Measurements from ENCODE around the gene ARID1B.

Gene ARID1B

DNA sequence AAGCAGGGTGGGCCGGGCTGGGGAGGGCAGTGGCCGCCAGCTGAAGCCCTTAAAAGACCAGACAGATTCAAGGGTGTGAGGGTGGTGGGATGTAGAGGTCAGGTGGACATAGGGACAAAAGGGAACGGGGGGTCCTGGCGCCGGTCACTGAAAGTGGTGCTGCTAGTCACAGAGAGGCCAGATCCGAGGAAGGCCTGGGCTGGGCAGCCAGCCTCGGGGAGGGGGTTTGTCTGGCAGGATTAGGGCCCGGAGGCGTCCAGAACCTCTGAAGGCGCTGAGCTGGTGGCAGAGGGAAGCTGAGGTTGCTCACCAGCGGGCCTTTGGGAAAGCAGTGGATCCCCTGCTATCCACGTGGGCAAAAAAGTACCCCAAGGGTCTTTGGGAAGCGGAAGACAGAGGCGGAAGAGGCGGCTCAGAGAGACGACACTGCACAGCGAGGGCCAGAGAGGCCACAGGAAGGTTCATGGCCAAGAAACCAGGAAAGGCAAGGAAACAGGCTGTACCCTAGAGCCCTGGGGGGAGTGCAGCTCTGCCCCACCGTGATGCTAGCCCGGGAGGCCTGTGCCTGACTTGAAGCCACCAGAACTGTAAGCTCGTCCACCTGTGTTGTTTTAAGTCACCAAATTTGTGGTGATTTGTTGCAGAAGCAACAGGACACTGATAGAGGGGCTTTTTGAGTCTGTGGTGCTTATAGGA is 440.2 kb downstream of the ARID1B start:
- no peaks in the 10 kb centered on the region for H3K79me2 ChIP-seq (ENCODE audit: insufficient read depth, low read length)
- no peak overlapping the region for H3K4me3 ChIP-seq (ENCODE audit: low read depth, low read length, poor library complexity, severe bottlenecking)
- H3K36me3 ChIP-seq (ENCODE audit: insufficient read depth, low read length): no peaks in the 10 kb centered on the region
- H3F3A ChIP-seq (ENCODE audit: insufficient read depth, low read length): no peaks in the 10 kb centered on the region
- no peak overlapping the region for H2AFZ ChIP-seq (ENCODE audit: low read length)
- no peaks in the 10 kb centered on the region for H3K9me3 ChIP-seq (ENCODE audit: low read length)
- no peak overlapping the region for H3K27ac ChIP-seq (ENCODE audit: low read depth, low read length, poor library complexity, severe bottlenecking)
- no peak overlapping the region for H3K4me2 ChIP-seq (ENCODE audit: low read length)
- H4K20me1 ChIP-seq (ENCODE audit: insufficient read depth, low read length): no peaks in the 10 kb centered on the region
- no peak overlapping the region for H3K9ac ChIP-seq (ENCODE audit: low read length)
- no peak for TF ChIP-seq EZH2 (IDR thresholded peaks at IDR 0.05; ENCODE audit: borderline replicate concordance, low read length)
- TF ChIP-seq, protein P1, sequence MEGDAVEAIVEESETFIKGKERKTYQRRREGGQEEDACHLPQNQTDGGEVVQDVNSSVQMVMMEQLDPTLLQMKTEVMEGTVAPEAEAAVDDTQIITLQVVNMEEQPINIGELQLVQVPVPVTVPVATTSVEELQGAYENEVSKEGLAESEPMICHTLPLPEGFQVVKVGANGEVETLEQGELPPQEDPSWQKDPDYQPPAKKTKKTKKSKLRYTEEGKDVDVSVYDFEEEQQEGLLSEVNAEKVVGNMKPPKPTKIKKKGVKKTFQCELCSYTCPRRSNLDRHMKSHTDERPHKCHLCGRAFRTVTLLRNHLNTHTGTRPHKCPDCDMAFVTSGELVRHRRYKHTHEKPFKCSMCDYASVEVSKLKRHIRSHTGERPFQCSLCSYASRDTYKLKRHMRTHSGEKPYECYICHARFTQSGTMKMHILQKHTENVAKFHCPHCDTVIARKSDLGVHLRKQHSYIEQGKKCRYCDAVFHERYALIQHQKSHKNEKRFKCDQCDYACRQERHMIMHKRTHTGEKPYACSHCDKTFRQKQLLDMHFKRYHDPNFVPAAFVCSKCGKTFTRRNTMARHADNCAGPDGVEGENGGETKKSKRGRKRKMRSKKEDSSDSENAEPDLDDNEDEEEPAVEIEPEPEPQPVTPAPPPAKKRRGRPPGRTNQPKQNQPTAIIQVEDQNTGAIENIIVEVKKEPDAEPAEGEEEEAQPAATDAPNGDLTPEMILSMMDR (IDR thresholded peaks at IDR 0.05; ENCODE audit: low read length): no peak
- H3K9me2 ChIP-seq (ENCODE audit: low read depth, low read length): no peaks in the 10 kb centered on the region
- no peaks in the 10 kb centered on the region for H3K27me3 ChIP-seq (ENCODE audit: insufficient read depth, low read length)
- peaks cover 13% of the 10 kb centered on the region for H3K4me1 ChIP-seq (ENCODE audit: insufficient read depth, low read length, severe bottlenecking)

DNA sequence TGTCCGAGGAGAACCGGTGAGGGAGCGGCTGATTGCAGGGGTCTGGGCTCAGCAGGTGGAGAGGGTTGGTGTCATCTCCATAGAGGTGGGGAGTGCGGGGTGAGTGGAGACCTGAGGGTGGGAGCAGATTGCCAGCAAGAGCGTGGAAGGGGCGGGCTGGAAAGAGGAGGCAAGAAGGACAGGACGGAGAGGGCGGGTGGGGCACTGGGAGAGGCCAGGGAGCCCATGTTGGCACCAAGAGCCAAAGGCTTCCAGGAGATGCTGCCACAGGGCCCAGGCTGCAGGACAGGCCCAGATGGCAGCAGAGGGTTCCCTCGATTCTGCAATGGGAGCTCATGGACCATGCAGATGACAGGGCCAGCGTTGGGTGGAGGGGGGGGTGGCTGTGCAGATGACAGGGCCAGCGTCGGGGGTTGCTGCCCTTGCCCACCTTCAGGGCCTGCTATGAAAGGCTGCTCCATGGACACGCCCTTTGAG is 440.8 kb downstream of the ARID1B start:
- H2AFZ ChIP-seq (ENCODE audit: low read length): no peak overlapping the region
- H3K36me3 ChIP-seq (ENCODE audit: insufficient read depth, low read length): no peaks in the 10 kb centered on the region
- no peaks in the 10 kb centered on the region for H3K79me2 ChIP-seq (ENCODE audit: insufficient read depth, low read length)
- no peak for TF ChIP-seq EZH2 (IDR thresholded peaks at IDR 0.05; ENCODE audit: borderline replicate concordance, low read length)
- TF ChIP-seq, protein P1 (IDR thresholded peaks at IDR 0.05; ENCODE audit: low read length): no peak
- H3K27ac ChIP-seq (ENCODE audit: low read depth, low read length, poor library complexity, severe bottlenecking): no peak overlapping the region
- H3K9me2 ChIP-seq (ENCODE audit: low read depth, low read length): no peaks in the 10 kb centered on the region
- peaks cover 17% of the 10 kb centered on the region for H3K4me1 ChIP-seq (ENCODE audit: insufficient read depth, low read length, severe bottlenecking)
- no peaks in the 10 kb centered on the region for H3K9me3 ChIP-seq (ENCODE audit: low read length)
- H3K27me3 ChIP-seq (ENCODE audit: insufficient read depth, low read length): no peaks in the 10 kb centered on the region
- no peaks in the 10 kb centered on the region for H3F3A ChIP-seq (ENCODE audit: insufficient read depth, low read length)
- H3K4me2 ChIP-seq (ENCODE audit: low read length): no peak overlapping the region
- H4K20me1 ChIP-seq (ENCODE audit: insufficient read depth, low read length): no peaks in the 10 kb centered on the region
- no peak overlapping the region for H3K4me3 ChIP-seq (ENCODE audit: low read depth, low read length, poor library complexity, severe bottlenecking)
- no peak overlapping the region for H3K9ac ChIP-seq (ENCODE audit: low read length)

DNA sequence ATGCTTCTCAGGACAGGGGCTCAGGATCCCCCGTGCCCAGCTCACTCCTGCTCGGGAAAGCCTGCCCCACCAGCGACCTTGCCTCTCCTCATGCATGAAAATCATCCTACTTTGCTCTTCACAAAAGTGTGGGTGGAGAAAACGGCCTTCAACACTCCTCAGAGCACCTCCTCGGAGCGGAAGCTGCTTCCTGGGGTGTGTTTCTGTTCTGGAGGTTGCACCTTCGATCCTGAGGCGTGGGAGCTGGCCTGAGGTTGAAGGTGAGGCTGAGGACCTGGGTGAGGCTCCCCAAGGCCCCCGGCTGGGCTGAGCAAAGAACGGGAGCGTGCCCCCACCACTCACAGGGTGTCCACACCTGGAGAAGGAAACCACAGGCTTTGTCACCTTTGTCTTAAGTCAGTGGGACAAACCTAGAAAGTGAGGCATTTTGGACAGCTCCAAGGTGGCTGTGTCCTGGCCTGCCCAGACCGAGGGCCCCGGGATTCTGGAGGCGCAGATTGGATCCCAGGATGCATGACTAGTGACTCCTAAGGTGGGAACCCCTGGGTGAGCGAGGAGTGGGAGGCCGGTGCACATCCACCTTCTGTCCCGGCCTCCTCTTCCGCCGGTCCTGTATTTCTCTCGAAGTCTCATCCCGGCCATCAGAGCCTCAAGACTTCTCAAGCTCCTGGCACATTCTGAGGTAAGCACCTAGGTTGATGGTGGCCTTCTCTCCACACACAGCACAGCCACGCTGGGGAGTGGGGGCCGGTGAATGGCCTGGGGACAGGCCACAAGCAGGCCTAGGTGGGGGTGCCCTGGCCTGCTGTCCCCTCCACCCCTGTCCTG is 441.4 kb downstream of the ARID1B start:
- H3K36me3 ChIP-seq (ENCODE audit: insufficient read depth, low read length): no peaks in the 10 kb centered on the region
- H3K4me1 ChIP-seq (ENCODE audit: insufficient read depth, low read length, severe bottlenecking): peaks cover 24% of the 10 kb centered on the region
- H3K27me3 ChIP-seq (ENCODE audit: insufficient read depth, low read length): no peaks in the 10 kb centered on the region
- TF ChIP-seq EZH2 (IDR thresholded peaks at IDR 0.05; ENCODE audit: borderline replicate concordance, low read length): no peak
- TF ChIP-seq, protein P1 (IDR thresholded peaks at IDR 0.05; ENCODE audit: low read length): no peak
- no peak overlapping the region for H3K27ac ChIP-seq (ENCODE audit: low read depth, low read length, poor library complexity, severe bottlenecking)
- no peaks in the 10 kb centered on the region for H3K9me2 ChIP-seq (ENCODE audit: low read depth, low read length)
- no peaks in the 10 kb centered on the region for H4K20me1 ChIP-seq (ENCODE audit: insufficient read depth, low read length)
- no peaks in the 10 kb centered on the region for H3K9me3 ChIP-seq (ENCODE audit: low read length)
- H3K9ac ChIP-seq (ENCODE audit: low read length): no peak overlapping the region
- no peaks in the 10 kb centered on the region for H3F3A ChIP-seq (ENCODE audit: insufficient read depth, low read length)
- H3K4me2 ChIP-seq (ENCODE audit: low read length): no peak overlapping the region
- H2AFZ ChIP-seq (ENCODE audit: low read length): no peak overlapping the region
- no peaks in the 10 kb centered on the region for H3K79me2 ChIP-seq (ENCODE audit: insufficient read depth, low read length)
- no peak overlapping the region for H3K4me3 ChIP-seq (ENCODE audit: low read depth, low read length, poor library complexity, severe bottlenecking)

All from OCI-LY1 (cell line).